NT2/D1 (cell line): ENCODE data around the gene LANCL2.
"Not testable (repeated sequence)": the region's sequence is repeated elsewhere in the genome, so short reads cannot be mapped to it uniquely, and the experiment has no call there.

ENCODE experiments used
- DNase-seq: peaks from one replicate; pipeline ENCODE4 v3.0.0-alpha.2; 2011; ENCODE audit warnings: low read depth, low spot score
- H3K27me3 ChIP-seq: 2 replicates; pipeline ENCODE4 v1.6.0; 2011; ENCODE audit warnings: mild to moderate bottlenecking; ENCODE audit not compliant: insufficient read length, insufficient read depth
- H3K36me3 ChIP-seq: 2 replicates; pipeline ENCODE4 v1.6.1; 2011; ENCODE audit warnings: mild to moderate bottlenecking, low read length, mixed read lengths; ENCODE audit not compliant: insufficient read depth, insufficient read length
- H3K4me1 ChIP-seq: 2 replicates; pipeline ENCODE4 v1.5.1; 2011; ENCODE audit not compliant: insufficient read depth, insufficient read length
- H3K4me3 ChIP-seq: 2 replicates; pipeline ENCODE4 v1.5.1; 2011; ENCODE audit warnings: low read depth; ENCODE audit not compliant: insufficient read length
- H3K9ac ChIP-seq: 2 replicates; pipeline ENCODE4 v1.6.0; 2011; ENCODE audit warnings: low read depth; ENCODE audit not compliant: insufficient read length
- H3K9me3 ChIP-seq: 2 replicates; pipeline ENCODE4 v1.5.1; 2011; ENCODE audit warnings: mild to moderate bottlenecking, low read length; ENCODE audit not compliant: insufficient read depth
- SUZ12 ChIP-seq: IDR thresholded peaks from 2 replicates; pipeline ENCODE4 v1.6.1; 2011; ENCODE audit not compliant: insufficient read length, insufficient read depth; ENCODE audit errors: extremely low read depth
- YY1 ChIP-seq: IDR thresholded peaks from 2 replicates; pipeline ENCODE4 v1.6.1; 2011; ENCODE audit not compliant: insufficient read length, insufficient read depth
- ZNF274 ChIP-seq: IDR thresholded peaks from 2 replicates; pipeline ENCODE4 v1.6.1; 2011; ENCODE audit warnings: mild to moderate bottlenecking, low read depth, low read length

The LANCL2 gene

DNA sequence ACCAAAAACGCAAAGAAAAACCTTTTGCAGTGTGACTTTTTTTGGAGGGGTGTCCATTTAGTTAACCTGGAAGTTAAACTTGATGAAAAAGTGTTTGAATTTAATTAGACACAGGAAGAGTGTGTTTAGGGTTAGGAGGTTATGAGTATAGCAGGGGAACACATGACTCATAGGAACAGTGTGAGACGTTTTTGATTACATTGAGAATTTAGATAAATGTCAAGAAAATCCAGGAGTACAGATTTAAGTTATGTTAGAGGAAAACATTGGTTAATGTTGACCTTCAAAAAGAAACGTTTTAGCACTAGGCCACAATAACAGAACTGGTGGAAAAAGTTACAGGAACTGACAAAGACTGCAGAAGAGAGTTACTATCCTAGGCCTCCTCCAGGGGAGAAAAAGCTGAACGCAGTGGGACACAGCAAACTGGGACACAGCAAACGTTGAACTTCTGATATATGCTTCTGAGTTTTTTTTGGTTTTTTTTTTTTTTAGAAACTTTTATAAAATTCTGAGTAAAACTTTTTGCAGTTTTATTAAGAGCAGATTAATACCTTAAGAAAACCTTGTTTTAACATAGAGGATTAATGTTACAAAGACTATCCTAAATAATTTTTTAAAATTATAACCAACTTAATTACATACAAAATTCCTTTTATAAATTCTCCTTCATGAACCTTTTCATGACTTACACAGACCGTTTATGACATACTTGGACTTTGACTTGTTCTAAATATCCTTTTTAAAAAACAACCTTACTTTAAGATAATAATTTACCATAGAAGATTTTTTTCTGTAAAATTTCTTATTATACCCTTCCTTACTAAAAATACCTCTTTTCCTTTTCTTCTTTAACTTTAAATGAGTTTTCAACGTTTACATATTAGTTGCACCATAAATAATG, 22.2 kb downstream of the LANCL2 start:
- H3K27me3 ChIP-seq, result no peaks in the 10 kb centered on the region
- H3K9me3 ChIP-seq, result peaks cover 80% of the 10 kb centered on the region
- H3K4me3 ChIP-seq, result no peak overlapping the region
- no peak overlapping the region for H3K9ac ChIP-seq
- no peaks in the 10 kb centered on the region for H3K4me1 ChIP-seq
- no peaks in the 10 kb centered on the region for H3K36me3 ChIP-seq
- DNase-seq, result no peak
- TF ChIP-seq SUZ12 (no peak), YY1 (no peak), ZNF274 (no peak)

DNA sequence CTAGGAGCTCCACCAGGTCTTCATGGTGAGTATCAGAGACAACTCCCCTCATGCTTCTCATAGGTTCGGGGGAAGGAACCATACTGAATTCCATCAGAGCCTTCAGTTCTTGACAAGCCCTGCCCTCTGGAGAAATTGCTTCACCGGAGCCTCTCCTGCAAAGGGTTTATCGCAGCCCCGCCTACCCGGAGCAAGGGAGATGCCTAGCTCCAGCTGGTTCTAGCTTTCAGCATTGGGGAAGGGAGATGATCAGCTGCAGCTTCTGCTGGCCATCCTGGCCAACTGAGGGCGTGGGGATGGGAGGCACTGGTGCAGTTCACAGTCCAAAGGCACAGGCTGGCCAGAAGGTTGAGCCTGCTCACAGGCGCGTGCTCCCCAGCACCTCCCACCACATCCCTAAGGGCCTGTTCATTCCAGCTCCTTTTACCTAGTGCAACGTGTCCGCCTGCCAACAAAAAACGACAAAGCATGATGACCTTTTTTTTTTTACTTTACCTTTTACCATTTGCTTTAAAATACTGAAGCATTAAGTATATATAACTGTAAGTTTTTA, 31.2 kb downstream of the LANCL2 start:
- Histone ChIP-seq H3K27me3 (no peaks in the 10 kb centered on the region), H3K4me3 (no peak overlapping the region), H3K9ac (no peak overlapping the region), H3K36me3 (peaks cover 17% of the 10 kb centered on the region), H3K9me3 (peaks cover 24% of the 10 kb centered on the region), H3K4me1 (peaks cover 2% of the 10 kb centered on the region)
- no peak for TF ChIP-seq SUZ12
- no peak for TF ChIP-seq ZNF274
- TF ChIP-seq YY1, result no peak
- DNase-seq, result no peak

DNA sequence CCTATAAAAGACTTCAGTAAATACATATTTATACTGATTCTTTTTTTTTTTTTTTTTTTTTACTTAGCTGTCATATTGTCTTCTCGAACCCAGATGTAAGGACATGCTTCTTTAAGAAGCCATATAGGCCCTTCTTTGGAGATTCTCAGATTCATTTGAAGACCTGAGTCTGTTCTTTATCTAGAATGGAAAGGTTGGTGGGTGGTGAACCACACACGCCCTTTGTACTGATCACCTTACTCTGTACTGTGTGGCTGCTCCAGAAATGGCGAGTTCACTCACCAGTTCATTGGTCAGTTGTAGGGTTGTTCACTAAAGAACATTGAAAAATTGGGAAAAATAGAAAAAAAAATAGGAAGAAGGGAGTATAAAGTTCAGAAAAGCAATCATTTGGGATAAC, 32.5 kb downstream of the LANCL2 start:
- TF ChIP-seq ZNF274 (no peak), YY1 (no peak), SUZ12 (no peak)
- Histone ChIP-seq H3K4me1 (peaks cover 2% of the 10 kb centered on the region), H3K27me3 (no peaks in the 10 kb centered on the region), H3K9me3 (peaks cover 17% of the 10 kb centered on the region), H3K9ac (no peak overlapping the region), H3K4me3 (no peak overlapping the region), H3K36me3 (peaks cover 18% of the 10 kb centered on the region)
- DNase-seq, result no peak

DNA sequence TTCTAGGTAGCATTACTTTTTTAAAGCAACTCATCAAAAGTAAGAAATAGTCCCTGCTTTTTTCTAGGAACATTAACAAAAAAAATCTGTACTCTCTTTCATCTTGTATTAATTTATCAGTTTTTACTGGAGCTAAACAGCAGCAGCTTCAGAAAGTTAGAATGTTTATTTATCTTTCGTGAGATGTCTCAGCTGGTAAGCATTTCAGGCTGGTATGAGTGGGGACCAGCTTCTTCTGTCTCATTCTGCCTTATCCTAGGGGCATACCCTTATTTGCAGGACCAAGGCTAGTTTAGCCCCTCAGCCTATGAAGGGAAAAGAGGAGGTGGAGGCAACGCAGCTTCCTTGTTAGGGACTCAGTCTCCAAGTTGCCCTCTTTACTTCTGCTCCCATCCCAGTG, 35.1 kb downstream of the LANCL2 start:
- peaks cover 23% of the 10 kb centered on the region for H3K36me3 ChIP-seq
- H3K4me1 ChIP-seq, result peaks cover 2% of the 10 kb centered on the region
- H3K9ac ChIP-seq, result no peak overlapping the region
- no peaks in the 10 kb centered on the region for H3K27me3 ChIP-seq
- peaks cover 25% of the 10 kb centered on the region for H3K9me3 ChIP-seq
- TF ChIP-seq YY1, result no peak
- TF ChIP-seq ZNF274, result no peak
- TF ChIP-seq SUZ12, result no peak
- DNase-seq, result no peak
- H3K4me3 ChIP-seq, result no peak overlapping the region

DNA sequence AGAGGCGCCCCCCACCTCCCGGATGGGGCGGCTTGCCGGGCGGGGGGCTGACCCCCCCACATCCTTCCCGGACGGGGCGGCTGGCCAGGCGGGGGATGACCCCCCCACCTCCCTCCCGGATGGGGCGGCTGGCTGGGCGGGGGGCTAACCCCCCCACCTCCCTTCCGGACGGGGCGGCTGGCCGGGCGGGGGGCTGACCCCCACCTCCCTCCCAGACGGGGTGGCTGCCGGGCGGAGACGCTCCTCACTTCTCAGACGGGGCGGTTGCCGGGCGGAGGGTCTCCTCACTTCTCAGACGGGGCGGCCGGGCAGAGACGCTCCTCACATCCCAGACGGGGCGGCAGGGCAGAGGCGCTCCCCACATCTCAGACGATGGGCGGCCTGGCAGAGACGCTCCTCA, 37.4 kb downstream of the LANCL2 start:
- H3K27me3 ChIP-seq, H3K4me1 ChIP-seq, DNase-seq, H3K4me3 ChIP-seq, H3K9ac ChIP-seq: not testable (repeated sequence)
- Histone ChIP-seq H3K36me3 (peaks cover 33% of the 10 kb centered on the region), H3K9me3 (peaks cover 25% of the 10 kb centered on the region)

DNA sequence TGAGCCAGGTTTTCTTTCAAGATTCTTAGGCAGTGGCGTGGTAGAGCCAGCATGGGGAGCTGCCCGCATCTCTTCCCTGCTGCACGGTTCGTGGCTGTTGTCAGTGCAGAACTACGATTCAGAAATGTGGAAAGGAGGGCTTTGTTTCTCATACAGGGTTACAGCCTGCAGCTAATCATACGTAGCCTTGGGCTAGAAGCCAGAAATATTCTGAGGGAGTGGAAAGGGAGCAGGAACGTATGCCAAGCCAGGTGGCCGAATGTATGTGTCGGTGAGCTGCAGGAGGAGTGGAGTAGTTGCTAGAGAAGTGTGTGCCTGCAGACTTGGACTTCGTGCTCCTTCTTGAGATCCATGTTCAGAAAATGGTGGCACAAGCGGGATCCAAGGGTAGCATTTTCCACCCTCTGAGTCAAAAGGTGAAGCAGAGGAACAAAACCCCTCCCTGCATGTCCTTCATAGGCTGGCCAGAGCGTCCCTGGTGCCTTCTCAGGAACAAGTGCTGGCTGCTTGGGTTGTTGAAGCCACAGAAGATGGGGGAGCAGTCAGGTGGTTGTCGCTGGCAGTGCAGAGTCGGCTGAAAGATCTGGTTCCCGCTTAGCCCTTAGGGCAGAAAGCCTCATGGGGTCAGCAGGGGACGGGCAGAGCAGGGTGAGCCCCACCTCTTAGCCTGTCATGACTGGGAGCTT, 40.9 kb downstream of the LANCL2 start:
- no peak for TF ChIP-seq ZNF274
- TF ChIP-seq SUZ12, result no peak
- no peak for TF ChIP-seq YY1
- Histone ChIP-seq H3K9me3 (peaks cover 12% of the 10 kb centered on the region), H3K36me3 (peaks cover 33% of the 10 kb centered on the region), H3K4me1 (no peaks in the 10 kb centered on the region), H3K27me3 (no peaks in the 10 kb centered on the region), H3K9ac (no peak overlapping the region), H3K4me3 (no peak overlapping the region)
- no peak for DNase-seq

DNA sequence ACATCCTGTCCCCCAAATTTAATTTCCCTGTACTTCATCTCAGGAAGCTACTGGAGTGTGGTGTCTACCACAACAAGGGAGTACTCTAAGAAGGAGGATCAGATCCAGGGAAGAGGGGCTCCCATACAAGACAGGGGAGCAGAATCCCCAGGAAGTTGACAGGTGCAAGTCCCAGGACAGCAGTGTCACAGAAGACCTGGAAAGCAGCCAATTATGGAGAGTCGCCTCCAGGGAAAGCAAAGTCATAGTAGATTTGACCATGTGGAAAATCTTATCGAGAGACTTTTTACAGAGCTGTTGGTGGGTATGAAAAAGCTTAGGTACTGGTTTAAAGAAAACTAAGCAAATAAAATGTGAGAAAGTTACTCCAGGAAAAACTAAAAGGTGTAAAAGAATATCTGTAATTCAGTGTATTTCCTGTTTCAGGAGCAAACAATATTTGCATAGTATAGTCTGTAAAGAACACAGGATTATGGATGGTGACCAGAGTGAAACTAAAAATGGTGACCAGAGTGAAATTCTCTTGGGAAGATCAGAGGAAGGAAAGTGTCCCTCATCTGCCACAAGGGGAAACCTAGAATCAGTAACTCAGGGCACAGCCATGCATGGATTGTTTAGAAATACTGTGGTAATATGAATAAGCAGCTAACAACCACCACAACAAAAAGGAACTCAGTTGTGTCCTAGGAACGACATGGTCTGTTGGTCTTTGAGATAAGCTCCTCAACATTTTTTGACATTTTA, 44.5 kb downstream of the LANCL2 start:
- no peak overlapping the region for H3K4me3 ChIP-seq
- no peak overlapping the region for H3K9ac ChIP-seq
- H3K9me3 ChIP-seq, result no peaks in the 10 kb centered on the region
- DNase-seq, result no peak
- TF ChIP-seq ZNF274, result no peak
- TF ChIP-seq YY1, result no peak
- no peak for TF ChIP-seq SUZ12
- H3K4me1 ChIP-seq, result no peaks in the 10 kb centered on the region
- H3K27me3 ChIP-seq, result no peaks in the 10 kb centered on the region
- H3K36me3 ChIP-seq, result peaks cover 35% of the 10 kb centered on the region
